Mesenchymal stem cell (in vitro differentiated cells and primary cell): ENCODE results near the gene GOLGA8A.

ENCODE experiments used
- DNase-seq: peaks from one replicate; pipeline ENCODE4 v3.0.0-alpha.2; 2013
- H2AFZ ChIP-seq: one replicate; pipeline ENCODE4 v1.6.1; 2013; ENCODE audit warnings: low read depth, mild to moderate bottlenecking, control low read depth, inconsistent platforms, low read length, moderate library complexity
- H2AK5ac ChIP-seq: 2 replicates; pipeline ENCODE4 v1.6.1; 2013; ENCODE audit warnings: low read length, moderate library complexity, mild to moderate bottlenecking, inconsistent platforms; ENCODE audit not compliant: severe bottlenecking
- H2BK120ac ChIP-seq: one replicate; pipeline ENCODE4 v1.6.1; 2013; ENCODE audit warnings: low read depth, mild to moderate bottlenecking, inconsistent platforms, low read length, moderate library complexity
- H2BK12ac ChIP-seq, 2 experiments: one replicate each; pipeline ENCODE4 v1.6.1; 2013; ENCODE audit warnings: inconsistent platforms in 2 of 2, low read length in 2 of 2, mild to moderate bottlenecking in 2 of 2, moderate library complexity in 2 of 2, control low read depth in 1 of 2
- H2BK15ac ChIP-seq: one replicate; pipeline ENCODE4 v1.6.1; 2013; ENCODE audit warnings: mild to moderate bottlenecking, low read depth, inconsistent platforms; ENCODE audit not compliant: poor library complexity, severe bottlenecking
- H2BK5ac ChIP-seq: 2 replicates; pipeline ENCODE4 v1.6.1; 2013; ENCODE audit warnings: low read depth, mild to moderate bottlenecking, low read length, control low read depth, inconsistent platforms; ENCODE audit not compliant: poor library complexity, severe bottlenecking
- H3K14ac ChIP-seq, 2 experiments: one replicate each; pipeline ENCODE4 v1.6.1; 2013; ENCODE audit warnings: inconsistent platforms in 2 of 2, low read length in 2 of 2, control low read depth in 1 of 2, mild to moderate bottlenecking in 1 of 2, moderate library complexity in 1 of 2
- H3K18ac ChIP-seq, 2 experiments: one replicate each; pipeline ENCODE4 v1.6.1; 2013; ENCODE audit warnings: inconsistent platforms in 2 of 2, low read length in 2 of 2, control low read depth in 1 of 2, low read depth in 1 of 2, mild to moderate bottlenecking in 1 of 2
- H3K23ac ChIP-seq, 2 experiments: one replicate each; pipeline ENCODE4 v1.6.1; 2013; ENCODE audit warnings: inconsistent platforms in 2 of 2, low read length in 2 of 2, mild to moderate bottlenecking in 2 of 2, moderate library complexity in 2 of 2, control low read depth in 1 of 2
- H3K27ac ChIP-seq: 2 replicates; pipeline ENCODE4 v1.5.1; 2013; ENCODE audit warnings: mild to moderate bottlenecking, moderate library complexity, low read length, control low read depth, inconsistent platforms; ENCODE audit not compliant: poor library complexity, severe bottlenecking
- H3K27me3 ChIP-seq, 2 experiments: 2 replicates each; pipeline versions ENCODE4 v1.6.1 to v1.7.0; 2013; ENCODE audit warnings: low read length in 2 of 2, mild to moderate bottlenecking in 2 of 2, moderate library complexity in 2 of 2, control low read depth in 1 of 2, inconsistent platforms in 1 of 2; ENCODE audit not compliant: control insufficient read depth in 1 of 2, insufficient read depth in 1 of 2
- H3K36me3 ChIP-seq, 2 experiments: 2 replicates each; pipeline versions ENCODE4 v1.6.1 to v1.7.0; 2013; ENCODE audit warnings: low read length in 2 of 2, control low read depth in 1 of 2, inconsistent platforms in 1 of 2, low read depth in 1 of 2, mild to moderate bottlenecking in 1 of 2; ENCODE audit not compliant: insufficient read depth in 2 of 2, control insufficient read depth in 1 of 2
- H3K4ac ChIP-seq, 2 experiments: one replicate each; pipeline ENCODE4 v1.6.1; 2013; ENCODE audit warnings: inconsistent platforms in 2 of 2, low read length in 2 of 2, mild to moderate bottlenecking in 2 of 2, moderate library complexity in 2 of 2, control low read depth in 1 of 2, low read depth in 1 of 2
- H3K4me1 ChIP-seq: 2 replicates; pipeline ENCODE4 v1.6.1; 2013; ENCODE audit warnings: low read depth, low read length, control low read depth; ENCODE audit not compliant: control insufficient read depth, insufficient read depth
- H3K4me2 ChIP-seq: 2 replicates; pipeline ENCODE4 v1.6.1; 2013; ENCODE audit warnings: low read length, mild to moderate bottlenecking, inconsistent platforms; ENCODE audit not compliant: poor library complexity, severe bottlenecking
- H3K4me3 ChIP-seq, 2 experiments: 2 replicates each; pipeline versions ENCODE4 v1.5.1 to v1.7.0; 2013; ENCODE audit warnings: low read length in 2 of 2, mild to moderate bottlenecking in 2 of 2, control low read depth in 1 of 2, low read depth in 1 of 2; ENCODE audit not compliant: insufficient read depth in 1 of 2
- H3K79me1 ChIP-seq: replicated peaks from 2 replicates; pipeline ENCODE4 v1.6.1; 2013; ENCODE audit warnings: mild to moderate bottlenecking, control low read depth, low read length, inconsistent platforms; ENCODE audit not compliant: poor library complexity, severe bottlenecking
- H3K9ac ChIP-seq: 2 replicates; pipeline ENCODE4 v1.7.0; 2013; ENCODE audit warnings: mild to moderate bottlenecking, low read length, moderate library complexity
- H3K9me3 ChIP-seq: 2 replicates; pipeline ENCODE4 v1.7.0; 2013; ENCODE audit warnings: mild to moderate bottlenecking, low read length; ENCODE audit not compliant: control insufficient read depth
- H4K8ac ChIP-seq: one replicate; pipeline ENCODE4 v1.6.1; 2013; ENCODE audit warnings: inconsistent platforms, mild to moderate bottlenecking, low read length, moderate library complexity
- H4K91ac ChIP-seq: one replicate; pipeline ENCODE4 v1.6.1; 2013; ENCODE audit warnings: mild to moderate bottlenecking, low read length, inconsistent platforms
- WGBS: methylation state at CpG from one replicate; pipeline ENCODE4 v1.1.7; 2013; ENCODE audit warnings: mixed read lengths; 5-methylcytosine and 5-hydroxymethylcytosine counted together

GOLGA8A gene

GRCh38 chr15:34472947-34473346 lies 35.3 kb upstream of the GOLGA8A start:
- no peak overlapping the region for H2BK15ac ChIP-seq
- no peak overlapping the region for H3K14ac ChIP-seq
- H4K91ac ChIP-seq: no peak overlapping the region
- no peak overlapping the region for H2BK12ac ChIP-seq
- H3K18ac ChIP-seq: no peak overlapping the region
- H3K4ac ChIP-seq: no peak overlapping the region
- no peak overlapping the region for H3K9ac ChIP-seq
- H3K27me3 ChIP-seq: no peaks in the 10 kb centered on the region
- no peak for DNase-seq
- H4K8ac ChIP-seq: no peak overlapping the region
- no peak overlapping the region for H3K23ac ChIP-seq
- no peak overlapping the region for H3K27ac ChIP-seq
- no peaks in the 10 kb centered on the region for H3K36me3 ChIP-seq
- no peak overlapping the region for H3K4me2 ChIP-seq
- no peak overlapping the region for H2AFZ ChIP-seq
- H3K4me3 ChIP-seq: no peak overlapping the region
- H3K4me1 ChIP-seq: no peaks in the 10 kb centered on the region
- no peak overlapping the region for H2AK5ac ChIP-seq
- no peaks in the 10 kb centered on the region for H3K9me3 ChIP-seq
- 80% methylated on average over 2 of the region's 2 CpGs for WGBS
- no peaks in the 10 kb centered on the region for H3K79me1 ChIP-seq
- H2BK5ac ChIP-seq: no peak overlapping the region
- no peak overlapping the region for H2BK120ac ChIP-seq

GRCh38 chr15:34470892-34471291 lies 33.3 kb upstream of the GOLGA8A start:
- Histone ChIP-seq H3K14ac (no peak overlapping the region), H3K4me1 (no peaks in the 10 kb centered on the region), H3K4me2 (no peak overlapping the region), H2AK5ac (no peak overlapping the region), H3K27ac (no peak overlapping the region), H2BK5ac (no peak overlapping the region), H3K9ac (no peak overlapping the region), H3K36me3 (no peaks in the 10 kb centered on the region), H3K18ac (no peak overlapping the region), H3K79me1 (no peaks in the 10 kb centered on the region), H3K4ac (no peak overlapping the region), H2AFZ (no peak overlapping the region), H3K9me3 (no peaks in the 10 kb centered on the region), H4K91ac (no peak overlapping the region), H2BK120ac (no peak overlapping the region), H3K27me3 (no peaks in the 10 kb centered on the region), H3K23ac (no peak overlapping the region), H2BK12ac (no peak overlapping the region), H3K4me3 (no peak overlapping the region), H2BK15ac (no peak overlapping the region), H4K8ac (no peak overlapping the region)
- 17% methylated on average over 1 of the region's 1 CpG for WGBS
- no peak for DNase-seq

GRCh38 chr15:34470091-34470490 lies 32.5 kb upstream of the GOLGA8A start:
- Histone ChIP-seq H2AK5ac (no peak overlapping the region), H3K4me2 (no peak overlapping the region), H4K91ac (no peak overlapping the region), H3K79me1 (no peaks in the 10 kb centered on the region), H3K4me3 (no peak overlapping the region), H2BK120ac (no peak overlapping the region), H3K23ac (no peak overlapping the region), H3K27me3 (peaks cover 0 to 1% of the 10 kb centered on the region in 2 experiments), H3K18ac (no peak overlapping the region), H3K4ac (no peak overlapping the region), H3K9ac (no peak overlapping the region), H3K36me3 (no peaks in the 10 kb centered on the region), H3K14ac (no peak overlapping the region), H2BK15ac (no peak overlapping the region), H3K4me1 (no peaks in the 10 kb centered on the region), H3K27ac (no peak overlapping the region), H4K8ac (no peak overlapping the region), H2BK12ac (no peak overlapping the region), H3K9me3 (no peaks in the 10 kb centered on the region), H2AFZ (no peak overlapping the region), H2BK5ac (no peak overlapping the region)
- DNase-seq: no peak
- WGBS: 71% methylated on average over 3 of the region's 3 CpGs

GRCh38 chr15:34461730-34462129 lies 24.1 kb upstream of the GOLGA8A start:
- no peak overlapping the region for H3K23ac ChIP-seq
- no peaks in the 10 kb centered on the region for H3K9me3 ChIP-seq
- H4K91ac ChIP-seq: no peak overlapping the region
- H2BK15ac ChIP-seq: no peak overlapping the region
- no peaks in the 10 kb centered on the region for H3K4me1 ChIP-seq
- H2BK12ac ChIP-seq: no peak overlapping the region
- H2BK120ac ChIP-seq: no peak overlapping the region
- no peak overlapping the region for H3K4ac ChIP-seq
- H3K36me3 ChIP-seq: no peaks in the 10 kb centered on the region
- peaks cover 0 to 3% of the 10 kb centered on the region in 2 experiments for H3K27me3 ChIP-seq
- no peak overlapping the region for H3K18ac ChIP-seq
- H3K4me3 ChIP-seq: no peak overlapping the region
- no peak overlapping the region for H3K14ac ChIP-seq
- H2BK5ac ChIP-seq: no peak overlapping the region
- H2AFZ ChIP-seq: no peak overlapping the region
- no peak overlapping the region for H3K4me2 ChIP-seq
- no peak overlapping the region for H3K9ac ChIP-seq
- no CpG with 5 or more reads among the region's 1 CpG for whole genome bisulfite sequencing
- no peak overlapping the region for H2AK5ac ChIP-seq
- H3K27ac ChIP-seq: no peak overlapping the region
- no peak for DNase-seq
- no peaks in the 10 kb centered on the region for H3K79me1 ChIP-seq
- H4K8ac ChIP-seq: no peak overlapping the region
